K562 (cell line): ENCODE measurements around the gene MYO15A. TPM values are rescaled to one million over a fixed set of nuclear protein-coding genes. Genes with fewer than 3 reads are reported as not detected.

Experiments
- ATAC-seq: fragments of 200-7000 bp; cut with Tn5 transposase; 3 replicates; pipeline ENCODE4 v1.9.1; 2020; ENCODE audit warnings: moderate library complexity
- Bru-seq: library from RNA; stranded (reverse); fragments of 400-500 nt; gene quantifications from one replicate; lab custom pipeline; 2021; lab: Mats Ljungman, UMichigan
- BruChase-seq, 2 experiments: library from RNA; stranded (reverse); fragments of 400-500 nt; gene quantifications; one replicate each; lab custom pipeline; 2021; lab: Mats Ljungman, UMichigan
- BruUV-seq: library from RNA; stranded (reverse); fragments of 400-500 nt; replicated peaks from 2 replicates; lab custom pipeline; 2021; lab: Mats Ljungman, UMichigan
- CTCF ChIA-PET: fragments of 300-600 bp; formaldehyde crosslinking; extraction: SDS; loops from one replicate; lab custom pipeline; 2021; ENCODE audit warnings: low intra/inter-chr PET ratio; lab: Yijun Ruan, JAX
- POLR2A ChIA-PET: fragments of 300-600, 350-650 bp; sonication (Branson Sonifier 250); formaldehyde crosslinking; extraction: SDS; loops from one replicate; lab custom pipeline; 2021; ENCODE audit warnings: antibody characterized with exemption, inconsistent platforms; lab: Yijun Ruan, JAX
- DNase-seq, 4 experiments: peaks; one replicate each; pipeline versions ENCODE4 v3.0.0 to v3.0.0-alpha.2; 2011 to 2018; ENCODE audit warnings: low spot score in 3 of 4, mixed read lengths in 3 of 4; ENCODE audit errors: extremely low read depth in 1 of 4
- FAIRE-seq: peaks from 2 replicates; lab custom pipeline; 2011; peaks lifted over from hg19 to GRCh38; lab: Jason Lieb, UNC
- H2AFZ ChIP-seq: 2 replicates; pipeline ENCODE4 v1.6.0; 2011; ENCODE audit warnings: low read depth, low read length, control low read depth, inconsistent platforms
- H3K27ac ChIP-seq: fragments of 200-600 bp; 3 replicates; pipeline ENCODE4 v1.8.0; 2011; ENCODE audit warnings: low read depth, mild to moderate bottlenecking, control low read depth, inconsistent platforms, low read length, moderate library complexity, mixed read lengths; ENCODE audit errors: extremely low read depth
- H3K27me3 ChIP-seq, 2 experiments: fragments of 300-600 bp in 1 of 2; 2 replicates in 1 of 2; 3 replicates in 1 of 2; pipeline versions ENCODE4 v1.6.0 to v1.8.0; 2011; ENCODE audit warnings: inconsistent platforms in 2 of 2, low read length in 2 of 2, mild to moderate bottlenecking in 1 of 2, mixed read lengths in 1 of 2, moderate library complexity in 1 of 2; ENCODE audit not compliant: control insufficient read depth in 2 of 2, insufficient read depth in 2 of 2
- H3K36me3 ChIP-seq: fragments of 300-600 bp; 3 replicates; pipeline ENCODE4 v1.8.0; 2011; ENCODE audit warnings: mild to moderate bottlenecking, low read length, inconsistent platforms; ENCODE audit not compliant: control insufficient read depth, insufficient read depth
- H3K4me1 ChIP-seq, 2 experiments: fragments of 200-600 bp in 1 of 2; replicated peaks in 1 of 2; 2 replicates in 1 of 2; 3 replicates in 1 of 2; pipeline versions ENCODE4 v1.5.1 to v1.8.0; 2011; ENCODE audit warnings: inconsistent platforms in 2 of 2, low read length in 2 of 2, mild to moderate bottlenecking in 1 of 2, mixed read lengths in 1 of 2, moderate library complexity in 1 of 2; ENCODE audit not compliant: control insufficient read depth in 2 of 2, insufficient read depth in 2 of 2
- H3K4me2 ChIP-seq: 2 replicates; pipeline ENCODE4 v1.6.1; 2011; ENCODE audit warnings: low read length, control low read depth, inconsistent platforms, mixed read lengths; ENCODE audit not compliant: insufficient read depth
- H3K4me3 ChIP-seq: fragments of 200-600 bp; sonication (generic), shearing (Covaris generic); 2 replicates; pipeline ENCODE4 v1.5.1; 2016; ENCODE audit warnings: control low read depth, inconsistent platforms
- H3K79me2 ChIP-seq: fragments of 200-600 bp; 3 replicates; pipeline ENCODE4 v1.8.0; 2011; ENCODE audit warnings: low read length, inconsistent platforms; ENCODE audit not compliant: control insufficient read depth, insufficient read depth
- H3K9ac ChIP-seq, 2 experiments: 2 replicates each; pipeline versions ENCODE4 v1.6.0 to v1.6.1; 2011; ENCODE audit warnings: low read depth in 2 of 2, low read length in 2 of 2, control low read depth in 1 of 2, inconsistent platforms in 1 of 2, mild to moderate bottlenecking in 1 of 2, mixed read lengths in 1 of 2; ENCODE audit not compliant: insufficient read depth in 1 of 2
- H3K9me1 ChIP-seq: one replicate; pipeline ENCODE4 v1.6.0; 2011; ENCODE audit warnings: inconsistent platforms, mild to moderate bottlenecking, low read length, moderate library complexity; ENCODE audit not compliant: control insufficient read depth, insufficient read depth
- H3K9me3 ChIP-seq: replicated peaks from 2 replicates; pipeline ENCODE4 v1.5.1; 2011; ENCODE audit warnings: low read depth, low read length, inconsistent platforms; ENCODE audit not compliant: control insufficient read depth, insufficient read depth
- H4K20me1 ChIP-seq: replicated peaks from 2 replicates; pipeline ENCODE4 v1.6.1; 2011; ENCODE audit warnings: low read length, inconsistent platforms, mixed read lengths; ENCODE audit not compliant: control insufficient read depth, insufficient read depth
- KHSRP ChIP-seq: fragments of 450-650 bp; IDR thresholded peaks from 2 replicates; pipeline ENCODE4 v1.6.1; 2017
- MEF2D ChIP-seq: conservative IDR thresholded peaks from 2 replicates; pipeline ENCODE4 v1.6.1; 2016; ENCODE audit warnings: low read depth, missing genetic modification characterization, missing compliant biosample characterization
- MYNN ChIP-seq, 2 experiments: sonication (generic); formaldehyde crosslinking in 1 of 2; IDR thresholded peaks; 2 replicates each; pipeline versions ENCODE4 v1.5.0 to v1.6.1; 2016 to 2020; ENCODE audit warnings: antibody characterized with exemption in 1 of 2, missing genetic modification reagents in 1 of 2
- TCF3 ChIP-seq: sonication (generic); formaldehyde crosslinking; IDR thresholded peaks from 2 replicates; pipeline ENCODE4 v1.4.0; 2020; ENCODE audit warnings: mild to moderate bottlenecking, missing genetic modification reagents
- ZNF121 ChIP-seq: sonication (generic); formaldehyde crosslinking; conservative IDR thresholded peaks from 2 replicates; pipeline ENCODE4 v1.8.0; 2022; ENCODE audit warnings: missing genetic modification reagents
- ZNF143 ChIP-seq: sonication (generic); formaldehyde crosslinking; IDR thresholded peaks from 2 replicates; pipeline ENCODE4 v1.9.0; 2022; ENCODE audit warnings: mild to moderate bottlenecking, missing genetic modification reagents
- WGBS: fragments of 100-300 bp; shearing (Covaris generic); methylation state at CpG from one replicate; pipeline ENCODE4 v1.1.6; 2016; ENCODE audit warnings: low coverage, mixed read lengths; ENCODE audit not compliant: insufficient coverage; ENCODE audit errors: missing lambda C conversion rate; 5-methylcytosine and 5-hydroxymethylcytosine counted together
- in situ Hi-C: fragments of 300-500 bp; cut with MboI; formaldehyde crosslinking; loops from 4 replicates; pipeline ENCODE4 v1.15.0; 2018; ENCODE audit warnings: inconsistent platforms, mixed read lengths
- intact Hi-C: fragments of 100-400 bp; cut with micrococcal nuclease; formaldehyde crosslinking; loops from 2 replicates; pipeline ENCODE4 v1.14.2; 2022
- long read RNA-seq, 3 experiments: library from polyadenylated mRNA in 2 of 3; library from RNA in 1 of 3; unstranded in 2 of 3; stranded (forward) in 1 of 3; transcript quantifications; one replicate each; pipeline ENCODE4 v2.0.0, GENCODE V29; 2019 to 2022
- polyA minus RNA-seq, 3 experiments: library from RNA; depleted of rRNA, polyadenylated mRNA; stranded (reverse); fragments of >200 nt; gene quantifications; 2 replicates each; pipeline ENCODE4 v1.2.3, GENCODE V29; 2011
- polyA plus RNA-seq, 8 experiments: library from polyadenylated mRNA; depleted of rRNA in 4 of 8; stranded (reverse) in 5 of 8; unstranded in 3 of 8; fragments of >200 nt; fragmentation: Nextera tagmentation in 2 of 8; fragmentation: Illumina TruSeq in 1 of 8; extraction: Ambion mirVana in 2 of 8; extraction: Trizol in 1 of 8; gene quantifications; 2 replicates each; pipeline versions ENCODE4 v1.2.1 to v1.2.3, GENCODE V29; 2011 to 2014; ENCODE audit warnings: inconsistent platforms in 1 of 8, missing spikeins in 1 of 8
- total RNA-seq, 7 experiments: library from RNA; depleted of rRNA in 6 of 7; stranded (reverse); fragments of >200 nt in 6 of 7; fragmentation: Illumina TruSeq in 2 of 7; extraction: Trizol in 2 of 7; gene quantifications; 2 replicates each; pipeline versions ENCODE4 v1.2.1 to v1.2.3, GENCODE V29; 2011 to 2021; ENCODE audit warnings: low replicate concordance in 1 of 7
- TF ChIP-seq, protein P1 (sequence below): sonication (generic); formaldehyde crosslinking; IDR thresholded peaks from 2 replicates; pipeline ENCODE4 v1.8.0; 2022; ENCODE audit warnings: mild to moderate bottlenecking, missing genetic modification reagents

The MYO15A gene, protein sequence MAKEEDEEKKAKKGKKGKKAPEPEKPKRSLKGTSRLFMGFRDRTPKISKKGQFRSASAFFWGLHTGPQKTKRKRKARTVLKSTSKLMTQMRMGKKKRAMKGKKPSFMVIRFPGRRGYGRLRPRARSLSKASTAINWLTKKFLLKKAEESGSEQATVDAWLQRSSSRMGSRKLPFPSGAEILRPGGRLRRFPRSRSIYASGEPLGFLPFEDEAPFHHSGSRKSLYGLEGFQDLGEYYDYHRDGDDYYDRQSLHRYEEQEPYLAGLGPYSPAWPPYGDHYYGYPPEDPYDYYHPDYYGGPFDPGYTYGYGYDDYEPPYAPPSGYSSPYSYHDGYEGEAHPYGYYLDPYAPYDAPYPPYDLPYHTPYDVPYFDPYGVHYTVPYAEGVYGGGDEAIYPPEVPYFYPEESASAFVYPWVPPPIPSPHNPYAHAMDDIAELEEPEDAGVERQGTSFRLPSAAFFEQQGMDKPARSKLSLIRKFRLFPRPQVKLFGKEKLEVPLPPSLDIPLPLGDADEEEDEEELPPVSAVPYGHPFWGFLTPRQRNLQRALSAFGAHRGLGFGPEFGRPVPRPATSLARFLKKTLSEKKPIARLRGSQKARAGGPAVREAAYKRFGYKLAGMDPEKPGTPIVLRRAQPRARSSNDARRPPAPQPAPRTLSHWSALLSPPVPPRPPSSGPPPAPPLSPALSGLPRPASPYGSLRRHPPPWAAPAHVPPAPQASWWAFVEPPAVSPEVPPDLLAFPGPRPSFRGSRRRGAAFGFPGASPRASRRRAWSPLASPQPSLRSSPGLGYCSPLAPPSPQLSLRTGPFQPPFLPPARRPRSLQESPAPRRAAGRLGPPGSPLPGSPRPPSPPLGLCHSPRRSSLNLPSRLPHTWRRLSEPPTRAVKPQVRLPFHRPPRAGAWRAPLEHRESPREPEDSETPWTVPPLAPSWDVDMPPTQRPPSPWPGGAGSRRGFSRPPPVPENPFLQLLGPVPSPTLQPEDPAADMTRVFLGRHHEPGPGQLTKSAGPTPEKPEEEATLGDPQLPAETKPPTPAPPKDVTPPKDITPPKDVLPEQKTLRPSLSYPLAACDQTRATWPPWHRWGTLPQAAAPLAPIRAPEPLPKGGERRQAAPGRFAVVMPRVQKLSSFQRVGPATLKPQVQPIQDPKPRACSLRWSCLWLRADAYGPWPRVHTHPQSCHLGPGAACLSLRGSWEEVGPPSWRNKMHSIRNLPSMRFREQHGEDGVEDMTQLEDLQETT (N-terminal part only)
- 2.5 and 4.5 TPM in 2 replicates for total RNA-seq (2011; cell fraction: chromatin; rRNA removed; ENCODE audit: low replicate concordance)
- total RNA-seq (2011; cell fraction: nucleolus; rRNA removed): 3.2 TPM in 2 replicates
- total RNA-seq (2011; cell fraction: nucleoplasm; rRNA removed): 1.9 and 2.8 TPM in 2 replicates
- total RNA-seq (2014; rRNA removed) (0.04 and 0.05 TPM in 2 replicates), total RNA-seq (2014; rRNA removed; fragmentation: Illumina TruSeq; extraction: Trizol) (0.10 and 0.11 TPM in 2 replicates), total RNA-seq (2015; rRNA removed; fragmentation: Illumina TruSeq; extraction: Trizol) (0.07 TPM in 1 of 2 replicates, not detected in the other), total RNA-seq (2021) (0.18 and 0.47 TPM in 2 replicates), polyA plus RNA-seq (2011; rRNA removed) (0.88 and 1.1 TPM in 2 replicates), polyA plus RNA-seq (2014; fragmentation: Illumina TruSeq; extraction: Trizol) (0.39 and 0.40 TPM in 2 replicates), polyA plus RNA-seq (2014; fragmentation: Nextera tagmentation; extraction: Ambion mirVana) (under 1 TPM in 1 of 2 experiments, not detected in 1; 0.11 TPM), polyA plus RNA-seq (2014; rRNA removed) (0.19 and 1.1 TPM in 2 replicates), polyA minus RNA-seq (2011; rRNA and poly(A)+ RNA removed) (0.27 and 0.32 TPM in 2 replicates), Bru-seq, nascent RNA (percentile 19 among the genes with signal in this experiment), BruChase-seq, experiment 1, labeled RNA remaining after a 2-hour chase (percentile 9 among the genes with signal in this experiment), BruChase-seq, experiment 2, labeled RNA remaining after a 6-hour chase (percentile 15 among the genes with signal in this experiment)
- 0.91 and 1.2 TPM in 2 replicates for polyA plus RNA-seq (2011; cell fraction: cytosol; rRNA removed)
- 4.6 and 6.4 TPM in 2 replicates for polyA plus RNA-seq (2011; cell fraction: nucleus; rRNA removed)
- 0.36 and 0.96 TPM in 2 replicates for polyA plus RNA-seq (2012)
- 0.46 and 0.67 TPM in 2 replicates for polyA minus RNA-seq (2011; cell fraction: cytosol; rRNA and poly(A)+ RNA removed)
- 0.89 and 1.2 TPM in 2 replicates for polyA minus RNA-seq (2011; cell fraction: nucleus; rRNA and poly(A)+ RNA removed)
- long read RNA-seq, experiment 1, full-length matches to known transcripts: 1 of 2 reads
- long read RNA-seq, experiment 1, partial matches to known transcripts: 0 of 2 reads
- long read RNA-seq, experiment 1, other reads (novel, unspliced or antisense): 1 of 2 reads
- long read RNA-seq, experiment 2: 0 reads
- long read RNA-seq, experiment 3: 0 reads

DNA sequence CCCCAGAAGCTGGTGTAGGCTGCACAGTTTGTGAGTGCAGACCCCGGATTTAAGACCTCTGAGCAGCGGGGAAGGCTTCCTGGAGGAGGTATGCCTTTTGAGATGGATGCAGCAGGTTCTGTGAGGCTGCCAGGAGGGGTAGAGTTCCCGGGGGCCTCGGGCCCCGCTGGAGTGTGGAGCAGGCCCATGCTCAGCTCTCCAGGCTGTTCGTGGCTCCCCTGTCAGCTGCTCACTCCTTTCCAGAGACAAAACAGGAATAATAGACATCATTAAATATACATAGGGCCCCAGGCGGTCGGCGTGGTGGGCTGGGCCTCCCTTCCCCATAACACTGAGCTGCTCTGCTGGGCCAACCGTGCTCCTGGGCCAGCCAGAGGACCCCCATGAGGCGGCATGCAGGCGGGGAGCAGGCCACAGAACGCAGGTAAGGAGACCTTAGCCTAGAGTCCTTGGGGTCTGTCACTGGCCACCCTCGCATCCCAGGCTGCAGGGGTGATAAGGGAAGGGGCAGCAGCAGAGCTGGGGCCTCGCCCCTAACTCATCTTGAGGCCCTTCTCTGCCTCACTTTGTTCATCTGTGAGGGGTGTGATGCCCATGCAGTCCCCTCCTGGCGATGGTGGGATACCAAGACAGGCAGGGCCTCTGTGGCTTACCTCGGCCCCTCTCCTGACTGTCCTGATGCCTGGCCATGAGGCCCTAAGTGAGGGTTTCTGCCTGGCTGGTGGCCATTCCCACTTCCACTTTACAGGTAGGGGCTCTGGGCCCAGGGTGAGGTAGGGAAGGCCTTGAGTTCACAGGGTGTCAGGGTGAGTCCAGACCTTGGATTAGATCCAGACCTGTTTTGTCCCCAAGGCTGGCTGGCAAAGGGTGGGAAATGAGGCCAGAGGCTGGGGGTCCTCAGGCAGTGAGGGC, at the start of gene MYO15A:
Gene MYO15A (plus strand): TSS at position 356 of the 912 bp plus-strand sequence. CDS start 10,045 bp downstream, outside the sequence.
- FAIRE-seq (no peak), DNase-seq (no peak), ATAC-seq (no peak)
- Histone ChIP-seq H3K4me3 (no peak within 1 kb of the TSS), H3K4me1 (peaks cover 0 to 4% of the 10 kb centered on the region in 2 experiments; a peak in 2 of 5 replicates), H4K20me1 (peaks cover 3% of the 10 kb centered on the region; the same call in 1 of the 2 replicates), H3K9ac (peak within 1 kb of the TSS in 1 of 2 experiments; percentile 52; a peak in 2 of 4 replicates), H3K36me3 (peaks cover 7% of the 10 kb centered on the region; the same call in 1 of the 3 replicates), H2AFZ (no peak within 1 kb of the TSS), H3K27me3 (no peaks in the 10 kb centered on the region), H3K79me2 (no peaks in the 10 kb centered on the region), H3K9me3 (no peaks in the 10 kb centered on the region), H3K27ac (no peak within 1 kb of the TSS), H3K9me1 (no peaks in the 10 kb centered on the region), H3K4me2 (no peak within 1 kb of the TSS)
- POLR2A ChIA-PET: interaction anchor here (1.2 kb wide), 1 partner anchor 20 kb away, joined by 5 read pairs; the partner anchor contains the start of gene DRG2
- CTCF ChIA-PET: no interaction called here
- 77% methylated on average over 12 of the region's 17 CpGs for WGBS
- BruUV-seq: no TSS peak
- intact Hi-C loops (no loop called here), in situ Hi-C loops (no loop called here)
- TF ChIP-seq KHSRP: no peak
- no peak for TF ChIP-seq ZNF121 (CRISPR knock-in tag)
- TF ChIP-seq MEF2D: no peak
- TF ChIP-seq ZNF143 (CRISPR knock-in tag): no peak
- no peak for TF ChIP-seq MYNN (IDR thresholded peaks at IDR 0.05)
- no peak for TF ChIP-seq MYNN (CRISPR knock-in tag; IDR thresholded peaks at IDR 0.05)
- no peak for TF ChIP-seq TCF3 (CRISPR knock-in tag)
- TF ChIP-seq, protein P1, sequence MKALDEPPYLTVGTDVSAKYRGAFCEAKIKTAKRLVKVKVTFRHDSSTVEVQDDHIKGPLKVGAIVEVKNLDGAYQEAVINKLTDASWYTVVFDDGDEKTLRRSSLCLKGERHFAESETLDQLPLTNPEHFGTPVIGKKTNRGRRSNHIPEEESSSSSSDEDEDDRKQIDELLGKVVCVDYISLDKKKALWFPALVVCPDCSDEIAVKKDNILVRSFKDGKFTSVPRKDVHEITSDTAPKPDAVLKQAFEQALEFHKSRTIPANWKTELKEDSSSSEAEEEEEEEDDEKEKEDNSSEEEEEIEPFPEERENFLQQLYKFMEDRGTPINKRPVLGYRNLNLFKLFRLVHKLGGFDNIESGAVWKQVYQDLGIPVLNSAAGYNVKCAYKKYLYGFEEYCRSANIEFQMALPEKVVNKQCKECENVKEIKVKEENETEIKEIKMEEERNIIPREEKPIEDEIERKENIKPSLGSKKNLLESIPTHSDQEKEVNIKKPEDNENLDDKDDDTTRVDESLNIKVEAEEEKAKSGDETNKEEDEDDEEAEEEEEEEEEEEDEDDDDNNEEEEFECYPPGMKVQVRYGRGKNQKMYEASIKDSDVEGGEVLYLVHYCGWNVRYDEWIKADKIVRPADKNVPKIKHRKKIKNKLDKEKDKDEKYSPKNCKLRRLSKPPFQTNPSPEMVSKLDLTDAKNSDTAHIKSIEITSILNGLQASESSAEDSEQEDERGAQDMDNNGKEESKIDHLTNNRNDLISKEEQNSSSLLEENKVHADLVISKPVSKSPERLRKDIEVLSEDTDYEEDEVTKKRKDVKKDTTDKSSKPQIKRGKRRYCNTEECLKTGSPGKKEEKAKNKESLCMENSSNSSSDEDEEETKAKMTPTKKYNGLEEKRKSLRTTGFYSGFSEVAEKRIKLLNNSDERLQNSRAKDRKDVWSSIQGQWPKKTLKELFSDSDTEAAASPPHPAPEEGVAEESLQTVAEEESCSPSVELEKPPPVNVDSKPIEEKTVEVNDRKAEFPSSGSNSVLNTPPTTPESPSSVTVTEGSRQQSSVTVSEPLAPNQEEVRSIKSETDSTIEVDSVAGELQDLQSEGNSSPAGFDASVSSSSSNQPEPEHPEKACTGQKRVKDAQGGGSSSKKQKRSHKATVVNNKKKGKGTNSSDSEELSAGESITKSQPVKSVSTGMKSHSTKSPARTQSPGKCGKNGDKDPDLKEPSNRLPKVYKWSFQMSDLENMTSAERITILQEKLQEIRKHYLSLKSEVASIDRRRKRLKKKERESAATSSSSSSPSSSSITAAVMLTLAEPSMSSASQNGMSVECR (CRISPR knock-in tag): no peak
